ENCODE results near the gene USP20.
"Not testable (repeated sequence)": the region's sequence is repeated elsewhere in the genome, so short reads cannot be mapped to it uniquely, and the experiment has no call there.

USP20 gene

GRCh38 chr9:129888293-129889121 lies 53.2 kb downstream of the USP20 start:
- H3K4me3 ChIP-seq (ENCODE audit: control insufficient read depth, low read depth, low read length), result no peak overlapping the region
- DNase-seq (ENCODE audit: low read depth), result no peak
- TF ChIP-seq CTCF (IDR thresholded peaks at IDR 0.05; ENCODE audit: control insufficient read depth, insufficient read depth, low read depth, low read length, missing control alignments), result no peak

GRCh38 chr9:129889122-129889940 lies 54.1 kb downstream of the USP20 start:
- no peak for TF ChIP-seq CTCF (IDR thresholded peaks at IDR 0.05; ENCODE audit: control insufficient read depth, insufficient read depth, low read depth, low read length, missing control alignments)
- H3K4me3 ChIP-seq (ENCODE audit: control insufficient read depth, low read depth, low read length), result no peak overlapping the region
- no peak for DNase-seq (ENCODE audit: low read depth)

- no peak for TF ChIP-seq CTCF (IDR thresholded peaks at IDR 0.05; ENCODE audit: control insufficient read depth, insufficient read depth, low read depth, low read length, missing control alignments)
- H3K4me3 ChIP-seq (ENCODE audit: control insufficient read depth, low read depth, low read length), result no peak overlapping the region
- no peak for DNase-seq (ENCODE audit: low read depth)
These were observed 54.9 kb downstream of the USP20 start for GRCh38 chr9:129889941-129890717.

GRCh38 chr9:129890718-129891299 lies 55.6 kb downstream of the USP20 start:
- not testable (repeated sequence) for DNase-seq (ENCODE audit: low read depth); H3K4me3 ChIP-seq (ENCODE audit: control insufficient read depth, low read depth, low read length)

GRCh38 chr9:129891569-129891968 lies 56.3 kb downstream of the USP20 start:
- TF ChIP-seq CTCF (IDR thresholded peaks at IDR 0.05; ENCODE audit: control insufficient read depth, insufficient read depth, low read depth, low read length, missing control alignments), result no peak
- H3K4me3 ChIP-seq (ENCODE audit: control insufficient read depth, low read depth, low read length), result no peak overlapping the region
- DNase-seq (ENCODE audit: low read depth), result no peak

GRCh38 chr9:129894120-129894823 lies 59.0 kb downstream of the USP20 start:
- no peak for TF ChIP-seq CTCF (IDR thresholded peaks at IDR 0.05; ENCODE audit: control insufficient read depth, insufficient read depth, low read depth, low read length, missing control alignments)
- no peak for DNase-seq (ENCODE audit: low read depth)
- H3K4me3 ChIP-seq (ENCODE audit: control insufficient read depth, low read depth, low read length), result no peak overlapping the region

All from AG09309 (cell line).